Measurements from ENCODE around the gene ZSWIM1.

Gene ZSWIM1

GRCh38 chr20:45845452-45845851, 35.6 kb upstream of the ZSWIM1 start:
- DNase-seq (ENCODE audit: low read depth): no peak
- no peak overlapping the region for H3K4me3 ChIP-seq (ENCODE audit: control insufficient read depth, low read depth, low read length)
- no peak for TF ChIP-seq CTCF (IDR thresholded peaks at IDR 0.05; ENCODE audit: control insufficient read depth, insufficient read depth, low read depth, low read length, missing control alignments)

- no peak for TF ChIP-seq CTCF (IDR thresholded peaks at IDR 0.05; ENCODE audit: control insufficient read depth, insufficient read depth, low read depth, low read length, missing control alignments)
- no peak overlapping the region for H3K4me3 ChIP-seq (ENCODE audit: control insufficient read depth, low read depth, low read length)
- no peak for DNase-seq (ENCODE audit: low read depth)
Observed at GRCh38 chr20:45848421-45848820, 32.6 kb upstream of the ZSWIM1 start.

- TF ChIP-seq CTCF (IDR thresholded peaks at IDR 0.05; ENCODE audit: control insufficient read depth, insufficient read depth, low read depth, low read length, missing control alignments): no peak
Observed at GRCh38 chr20:45848969-45849582, 32.0 kb upstream of the ZSWIM1 start.

GRCh38 chr20:45850238-45850637, 30.8 kb upstream of the ZSWIM1 start:
- TF ChIP-seq CTCF (IDR thresholded peaks at IDR 0.05; ENCODE audit: control insufficient read depth, insufficient read depth, low read depth, low read length, missing control alignments): no peak
- no peak for DNase-seq (ENCODE audit: low read depth)
- H3K4me3 ChIP-seq (ENCODE audit: control insufficient read depth, low read depth, low read length): no peak overlapping the region

More at GRCh38 chr20:45848969-45849582, 32.0 kb upstream of the ZSWIM1 start:
- no peak overlapping the region for H3K4me3 ChIP-seq (ENCODE audit: control insufficient read depth, low read depth, low read length)
- no peak for DNase-seq (ENCODE audit: low read depth)

GRCh38 chr20:45850926-45851325, 30.1 kb upstream of the ZSWIM1 start:
- TF ChIP-seq CTCF (IDR thresholded peaks at IDR 0.05; ENCODE audit: control insufficient read depth, insufficient read depth, low read depth, low read length, missing control alignments): no peak
- H3K4me3 ChIP-seq (ENCODE audit: control insufficient read depth, low read depth, low read length): no peak overlapping the region
- DNase-seq (ENCODE audit: low read depth): no peak

GRCh38 chr20:45851501-45851900, 29.5 kb upstream of the ZSWIM1 start:
- H3K4me3 ChIP-seq (ENCODE audit: control insufficient read depth, low read depth, low read length): no peak overlapping the region
- no peak for DNase-seq (ENCODE audit: low read depth)
- TF ChIP-seq CTCF (IDR thresholded peaks at IDR 0.05; ENCODE audit: control insufficient read depth, insufficient read depth, low read depth, low read length, missing control alignments): no peak
